Endometrium (tissue), 2 donors: ENCODE measurements around the gene BMPR2.

Source experiments
- FAIRE-seq: peaks from 2 replicates; lab custom pipeline; 2012; peaks lifted over from hg19 to GRCh38; lab: Jason Lieb, UNC
- donor health status: control.
- donor health status: control.

The BMPR2 gene

GRCh38 chr2:202604699-202605098 is 228.6 kb downstream of the BMPR2 start:
- FAIRE-seq, result no peak

- no peak for FAIRE-seq
Observed at GRCh38 chr2:202605174-202605573, 229.0 kb downstream of the BMPR2 start.

GRCh38 chr2:202608142-202608852 is 232.2 kb downstream of the BMPR2 start:
- FAIRE-seq, result no peak

GRCh38 chr2:202609381-202610145 is 233.4 kb downstream of the BMPR2 start:
- no peak for FAIRE-seq

GRCh38 chr2:202610380-202610779 is 234.3 kb downstream of the BMPR2 start:
- FAIRE-seq, result no peak

- FAIRE-seq, result no peak
Observed at GRCh38 chr2:202612145-202612544, 236.0 kb downstream of the BMPR2 start.

GRCh38 chr2:202613479-202613878 is 237.4 kb downstream of the BMPR2 start:
- FAIRE-seq, result no peak
